Parathyroid adenoma (tissue), 2 donors: ENCODE measurements around the gene IFT43.

Experiments
- H2AFZ ChIP-seq: fragments of 300-600 bp; sonication (generic); one replicate; pipeline ENCODE4 v1.7.0; 2017; ENCODE audit warnings: antibody characterized with exemption, mild to moderate bottlenecking
- H3K27ac ChIP-seq: fragments of 300-600 bp; sonication (generic); one replicate; pipeline ENCODE4 v1.7.0; 2017
- H3K27me3 ChIP-seq: fragments of 300-600 bp; sonication (generic); one replicate; pipeline ENCODE4 v1.7.0; 2017; ENCODE audit warnings: low read length; ENCODE audit not compliant: control insufficient read depth, insufficient read depth
- H3K36me3 ChIP-seq: fragments of 300-600 bp; sonication (generic); one replicate; pipeline ENCODE4 v1.7.0; 2017; ENCODE audit warnings: low read length; ENCODE audit not compliant: control insufficient read depth, insufficient read depth
- H3K4me1 ChIP-seq: fragments of 300-600 bp; sonication (generic); one replicate; pipeline ENCODE4 v1.7.0; 2017; ENCODE audit warnings: control low read depth
- H3K4me2 ChIP-seq: fragments of 300-600 bp; sonication (generic); one replicate; pipeline ENCODE4 v1.7.0; 2017; ENCODE audit warnings: low read length
- H3K4me3 ChIP-seq: fragments of 300-600 bp; sonication (generic); one replicate; pipeline ENCODE4 v1.7.0; 2017; ENCODE audit warnings: low read depth, low read length
- H3K79me2 ChIP-seq: fragments of 300-600 bp; sonication (generic); one replicate; pipeline ENCODE4 v1.7.0; 2017; ENCODE audit warnings: control low read depth
- H3K9ac ChIP-seq: fragments of 300-600 bp; sonication (generic); one replicate; pipeline ENCODE4 v1.7.0; 2017; ENCODE audit warnings: mild to moderate bottlenecking
- H3K9me3 ChIP-seq: fragments of 300-600 bp; sonication (generic); one replicate; pipeline ENCODE4 v1.7.0; 2017; ENCODE audit warnings: low read length; ENCODE audit not compliant: control insufficient read depth
- TF ChIP-seq, protein P1 (sequence below): fragments of 300-600 bp; sonication (generic); IDR thresholded peaks from one replicate; pipeline ENCODE4 v1.7.0; 2017; ENCODE audit warnings: antibody characterized with exemption, mild to moderate bottlenecking
- donor health status: primary hyperparathyroidism.

The IFT43 gene

DNA sequence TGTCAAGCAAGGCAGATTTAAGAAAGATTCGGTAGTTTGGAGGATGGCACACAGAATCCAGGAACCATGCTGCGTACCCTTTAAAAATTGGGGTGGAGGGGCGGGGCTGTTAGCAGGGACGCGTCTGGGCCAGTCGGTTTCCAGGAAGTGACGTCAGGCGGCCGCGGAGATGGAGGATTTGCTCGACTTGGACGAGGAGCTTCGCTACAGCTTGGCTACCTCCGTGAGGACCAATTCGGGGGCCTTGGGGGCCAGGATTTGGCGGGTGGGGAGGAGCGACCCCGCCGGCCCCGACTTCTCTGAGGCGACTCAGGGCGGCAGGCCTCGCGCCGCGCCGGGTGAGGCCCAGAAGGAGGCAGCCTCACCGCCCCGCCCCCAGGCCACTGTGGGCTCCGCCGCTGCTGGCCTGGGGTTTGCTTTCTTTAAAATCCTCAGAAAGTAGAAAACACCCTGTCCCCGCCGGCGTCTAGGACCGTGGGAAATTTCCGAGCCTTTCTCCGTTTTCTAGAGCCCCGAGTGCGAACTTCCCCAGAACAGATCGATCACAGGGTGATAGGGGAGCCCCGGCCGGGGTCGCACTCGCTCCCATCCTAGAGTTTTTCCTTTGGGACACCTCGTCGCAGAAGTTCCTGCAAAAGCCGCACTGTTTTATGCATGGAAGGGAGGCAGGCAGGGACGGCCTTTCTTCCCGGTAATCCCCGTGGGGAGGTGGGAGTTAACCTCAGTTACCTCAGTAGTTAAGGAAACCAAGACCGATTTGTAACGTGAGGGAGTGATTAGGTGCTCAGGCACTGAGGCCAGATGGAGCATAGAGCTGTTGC lies at the start of gene IFT43:
Gene IFT43, plus strand, starts transcription at position 146 of the 821 bp plus-strand sequence. Its CDS starts 24 bp downstream, at position 170.
- peak within 1 kb of the TSS; percentile 79 for H3K9ac ChIP-seq
- H3K27ac ChIP-seq: peak within 1 kb of the TSS; percentile 59

DNA sequence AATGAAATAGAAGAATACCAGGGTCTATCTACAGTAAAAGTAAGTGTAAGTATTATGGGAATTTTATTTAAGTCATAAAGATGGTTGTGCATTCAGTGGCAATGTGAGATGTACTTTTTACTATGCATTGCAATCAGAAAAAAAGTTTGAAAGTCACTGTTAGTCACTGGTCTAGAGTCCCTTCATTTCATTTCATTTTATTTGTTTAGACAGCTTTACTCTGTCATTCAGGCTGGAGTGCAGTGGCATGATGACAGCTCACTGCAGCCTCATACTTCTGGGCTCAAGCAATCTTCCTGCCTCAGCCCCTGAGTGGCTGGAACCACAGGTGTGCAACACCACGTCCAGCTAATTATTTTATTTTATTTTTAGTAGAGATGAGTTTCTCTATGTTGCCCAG lies 46.4 kb upstream of the IFT43 start:
- no peak overlapping the region for H3K27ac ChIP-seq

More for the DNA sequence above, at the start of gene IFT43:
- H3K4me2 ChIP-seq: peak within 1 kb of the TSS; percentile 91
- H3K79me2 ChIP-seq: peaks cover 11% of the 10 kb centered on the region
- no peaks in the 10 kb centered on the region for H3K36me3 ChIP-seq
- no peaks in the 10 kb centered on the region for H3K27me3 ChIP-seq
- peak within 1 kb of the TSS; percentile 92 for H3K4me3 ChIP-seq
- H3K4me1 ChIP-seq: peaks cover 25% of the 10 kb centered on the region
- TF ChIP-seq, protein P1, sequence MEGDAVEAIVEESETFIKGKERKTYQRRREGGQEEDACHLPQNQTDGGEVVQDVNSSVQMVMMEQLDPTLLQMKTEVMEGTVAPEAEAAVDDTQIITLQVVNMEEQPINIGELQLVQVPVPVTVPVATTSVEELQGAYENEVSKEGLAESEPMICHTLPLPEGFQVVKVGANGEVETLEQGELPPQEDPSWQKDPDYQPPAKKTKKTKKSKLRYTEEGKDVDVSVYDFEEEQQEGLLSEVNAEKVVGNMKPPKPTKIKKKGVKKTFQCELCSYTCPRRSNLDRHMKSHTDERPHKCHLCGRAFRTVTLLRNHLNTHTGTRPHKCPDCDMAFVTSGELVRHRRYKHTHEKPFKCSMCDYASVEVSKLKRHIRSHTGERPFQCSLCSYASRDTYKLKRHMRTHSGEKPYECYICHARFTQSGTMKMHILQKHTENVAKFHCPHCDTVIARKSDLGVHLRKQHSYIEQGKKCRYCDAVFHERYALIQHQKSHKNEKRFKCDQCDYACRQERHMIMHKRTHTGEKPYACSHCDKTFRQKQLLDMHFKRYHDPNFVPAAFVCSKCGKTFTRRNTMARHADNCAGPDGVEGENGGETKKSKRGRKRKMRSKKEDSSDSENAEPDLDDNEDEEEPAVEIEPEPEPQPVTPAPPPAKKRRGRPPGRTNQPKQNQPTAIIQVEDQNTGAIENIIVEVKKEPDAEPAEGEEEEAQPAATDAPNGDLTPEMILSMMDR: no peak
- no peaks in the 10 kb centered on the region for H3K9me3 ChIP-seq
- peak within 1 kb of the TSS; percentile 95 for H2AFZ ChIP-seq

DNA sequence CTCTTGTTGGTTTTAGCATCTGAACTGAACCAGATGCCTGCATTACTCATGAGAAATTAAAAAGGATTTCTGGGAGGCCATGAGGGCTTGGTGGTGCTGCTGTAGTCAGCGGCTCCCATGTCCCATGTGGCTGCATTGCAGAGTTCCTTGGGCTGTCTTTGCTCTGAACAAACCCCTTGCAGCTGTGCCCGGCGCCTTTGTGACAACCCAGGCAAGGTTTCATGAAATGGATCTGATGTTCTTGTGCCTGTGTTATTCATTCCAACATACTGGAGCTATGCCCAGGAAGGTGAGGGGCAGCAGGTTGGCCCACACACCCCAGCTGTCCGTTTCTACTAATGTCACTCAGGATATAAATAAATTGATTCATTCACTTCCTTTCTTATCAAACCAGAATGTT lies 44.5 kb upstream of the IFT43 start:
- H3K27ac ChIP-seq: no peak overlapping the region
- no peaks in the 10 kb centered on the region for H3K27me3 ChIP-seq
- H3K79me2 ChIP-seq: no peaks in the 10 kb centered on the region
- no peaks in the 10 kb centered on the region for H3K4me1 ChIP-seq
- H3K4me2 ChIP-seq: no peak overlapping the region
- H3K4me3 ChIP-seq: no peak overlapping the region
- H3K9me3 ChIP-seq: no peaks in the 10 kb centered on the region
- H2AFZ ChIP-seq: no peak overlapping the region
- H3K36me3 ChIP-seq: no peaks in the 10 kb centered on the region
- TF ChIP-seq, protein P1: no peak
- H3K9ac ChIP-seq: no peak overlapping the region

More for the DNA sequence above, 46.4 kb upstream of the IFT43 start:
- Histone ChIP-seq H3K4me3 (no peak overlapping the region), H3K9ac (no peak overlapping the region), H3K4me1 (no peaks in the 10 kb centered on the region), H3K27me3 (no peaks in the 10 kb centered on the region), H3K9me3 (no peaks in the 10 kb centered on the region), H3K36me3 (no peaks in the 10 kb centered on the region), H3K4me2 (no peak overlapping the region), H3K79me2 (no peaks in the 10 kb centered on the region), H2AFZ (no peak overlapping the region)
- TF ChIP-seq, protein P1: no peak

DNA sequence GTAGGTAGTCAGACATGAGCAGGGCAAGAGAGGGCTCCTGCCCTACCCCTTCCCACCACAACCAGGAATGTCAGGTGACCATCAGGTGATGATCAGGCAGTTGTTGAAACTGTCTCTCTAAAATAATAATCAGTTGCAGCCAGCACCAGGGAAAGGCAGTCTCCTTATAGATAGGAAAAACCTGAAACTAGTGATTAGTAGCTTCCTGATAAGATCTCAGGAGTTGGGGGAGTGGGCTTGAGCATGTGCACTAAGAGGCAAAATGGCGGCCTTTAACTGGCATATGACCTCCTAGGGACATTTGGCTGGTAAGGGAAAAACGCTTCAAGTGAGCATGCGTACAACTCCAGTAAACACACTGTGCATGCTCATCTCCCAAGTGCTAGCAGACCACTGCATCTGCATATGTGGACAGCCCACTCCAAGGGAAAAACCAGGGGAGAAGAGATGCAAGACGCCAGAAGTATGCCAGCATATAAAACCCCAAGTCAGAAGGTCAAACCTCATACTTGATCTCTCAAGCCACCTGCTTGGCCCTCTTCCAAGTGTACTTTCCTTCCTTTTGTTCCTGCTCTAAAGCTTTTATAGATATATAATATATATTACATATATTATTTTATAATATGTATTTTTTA lies 40.8 kb upstream of the IFT43 start:
- TF ChIP-seq, protein P1: no peak
- H3K27me3 ChIP-seq: no peaks in the 10 kb centered on the region
- no peaks in the 10 kb centered on the region for H3K4me1 ChIP-seq
- H3K79me2 ChIP-seq: no peaks in the 10 kb centered on the region
- no peaks in the 10 kb centered on the region for H3K36me3 ChIP-seq
- H3K27ac ChIP-seq: no peak overlapping the region
- H3K4me3 ChIP-seq: no peak overlapping the region
- H3K9ac ChIP-seq: no peak overlapping the region
- H3K4me2 ChIP-seq: no peak overlapping the region
- H3K9me3 ChIP-seq: no peaks in the 10 kb centered on the region
- H2AFZ ChIP-seq: no peak overlapping the region
